Gastroesophageal sphincter (tissue), 4 donors: ENCODE data around the gene LIMK1. TPM values are rescaled to one million over a fixed set of nuclear protein-coding genes. Genes with fewer than 3 reads are reported as not detected.

Source experiments
- ATAC-seq: fragments of 150-250 bp; one replicate; pipeline ENCODE4 v1.9.1; 2016; ENCODE audit warnings: mild to moderate bottlenecking, moderate library complexity
- H3K27ac ChIP-seq, 4 donors: fragments of 200-600 bp; sonication (generic) in 3 of 4; 1 replicate in 3 of 4; 2 replicates in 1 of 4; pipeline ENCODE4 v1.5.1; 2016 to 2019
- H3K27me3 ChIP-seq: fragments of 200-600 bp; sonication (generic); one replicate; pipeline ENCODE4 v1.5.1; 2019
- H3K36me3 ChIP-seq, 2 donors: fragments of 200-600 bp; sonication (generic); one replicate each; pipeline ENCODE4 v1.5.1; 2019; ENCODE audit warnings: control low read depth in 1 of 2
- H3K4me1 ChIP-seq, 3 donors: fragments of 200-600 bp; sonication (generic); 1 replicate in 2 of 3; 2 replicates in 1 of 3; pipeline ENCODE4 v1.5.1; 2016 to 2019; ENCODE audit warnings: control low read depth in 2 of 3
- H3K4me3 ChIP-seq, 2 donors: fragments of 200-600 bp; sonication (generic); one replicate each; pipeline ENCODE4 v1.5.1; 2019; ENCODE audit warnings: mild to moderate bottlenecking in 1 of 2, moderate library complexity in 1 of 2
- H3K9me3 ChIP-seq, 3 donors: fragments of 200-600 bp; sonication (generic); one replicate each; pipeline ENCODE4 v1.5.1; 2017 to 2019; ENCODE audit warnings: control low read depth in 2 of 3
- CTCF ChIP-seq, 4 experiments: fragments of 200-600 bp in 2 of 4; fragments of 450-650 bp in 2 of 4; sonication (generic) in 1 of 4; IDR thresholded peaks; one replicate each; pipeline ENCODE4 v1.5.1; 2017 to 2019; ENCODE audit warnings: antibody characterized with exemption in 4 of 4, mild to moderate bottlenecking in 2 of 4, moderate library complexity in 2 of 4
- EP300 ChIP-seq: sonication (generic); formaldehyde crosslinking; IDR thresholded peaks from one replicate; pipeline ENCODE4 v1.6.1; 2017; ENCODE audit warnings: antibody characterized with exemption, mild to moderate bottlenecking
- POLR2A ChIP-seq, 2 donors: fragments of 450-650 bp; IDR thresholded peaks; one replicate each; pipeline ENCODE4 v1.6.1; 2017; ENCODE audit warnings: antibody characterized with exemption in 2 of 2, mild to moderate bottlenecking in 2 of 2, moderate library complexity in 1 of 2
- POLR2AphosphoS5 ChIP-seq: sonication (generic); formaldehyde crosslinking; IDR thresholded peaks from one replicate; pipeline ENCODE4 v1.6.1; 2017; ENCODE audit warnings: antibody characterized with exemption
- WGBS, 2 donors: methylation state at CpG; one replicate each; pipeline ENCODE4 v1.1.5; 2018; ENCODE audit warnings: low coverage in 1 of 2; 5-methylcytosine and 5-hydroxymethylcytosine counted together
- total RNA-seq, 4 donors: library from RNA; depleted of rRNA; stranded (reverse); fragments of >200 nt; gene quantifications; one replicate each; pipeline ENCODE4 v1.1.0, GENCODE V29; 2016

The LIMK1 gene
- total RNA-seq, 4 donors from 2014 or later = 7.2 to 20.6 (median 13.2) TPM

- peak overlapping the region in 3 of 4 donors; percentile 70 to 81 (median 71) for H3K27ac ChIP-seq
- H3K36me3 ChIP-seq = peaks cover 0 to 21% of the 10 kb centered on the region in 2 donors
- no peaks in the 10 kb centered on the region for H3K9me3 ChIP-seq
- peak overlapping the region in 1 of 2 donors; percentile 53 for H3K4me3 ChIP-seq
- peaks cover 0 to 34% (median 19%) of the 10 kb centered on the region in 3 donors for H3K4me1 ChIP-seq
- WGBS, 2 donors = no CpG with 5 or more reads among the region's 15 CpGs
- H3K27me3 ChIP-seq = no peaks in the 10 kb centered on the region
- ATAC-seq = peak; percentile 2
- TF ChIP-seq EP300 (no peak), POLR2AphosphoS5 (no peak), POLR2A (IDR thresholded peaks at IDR 0.05) (no peak)
These were observed 10.1 kb downstream of the LIMK1 start for GRCh38 chr7:74093671-74094223.

- Histone ChIP-seq H3K27me3 (no peaks in the 10 kb centered on the region), H3K27ac (peak overlapping the region in 3 of 4 donors; percentile 70 to 81 (median 71)), H3K4me1 (peaks cover 0 to 34% (median 19%) of the 10 kb centered on the region in 3 donors), H3K9me3 (no peaks in the 10 kb centered on the region), H3K36me3 (peaks cover 0 to 28% of the 10 kb centered on the region in 2 donors), H3K4me3 (peak overlapping the region; percentile 26 to 53)
- WGBS, 2 donors = 3 to 10% methylated on average over 6 of the region's 32 CpGs
- TF ChIP-seq CTCF (IDR thresholded peaks at IDR 0.05) (no peak), POLR2AphosphoS5 (no peak), POLR2A (IDR thresholded peaks at IDR 0.05) (no peak), EP300 (no peak)
- ATAC-seq = peak; percentile 74
These were observed 10.9 kb downstream of the LIMK1 start for GRCh38 chr7:74094224-74095101.

GRCh38 chr7:74095135-74095534 lies 11.5 kb downstream of the LIMK1 start:
- H3K27me3 ChIP-seq = no peaks in the 10 kb centered on the region
- peak overlapping the region in 1 of 2 donors; percentile 53 for H3K4me3 ChIP-seq
- H3K9me3 ChIP-seq = no peaks in the 10 kb centered on the region
- peak overlapping the region in 3 of 4 donors; percentile 70 to 81 (median 71) for H3K27ac ChIP-seq
- TF ChIP-seq CTCF (IDR thresholded peaks at IDR 0.05) (no peak), EP300 (no peak), POLR2A (IDR thresholded peaks at IDR 0.05) (no peak), POLR2AphosphoS5 (no peak)
- no peak for ATAC-seq
- peaks cover 0 to 35% of the 10 kb centered on the region in 2 donors for H3K36me3 ChIP-seq
- peaks cover 0 to 34% (median 19%) of the 10 kb centered on the region in 3 donors for H3K4me1 ChIP-seq
- 92 to 100% methylated on average over 1 to 2 of the region's 6 CpGs for WGBS, 2 donors

- Histone ChIP-seq H3K27ac (peak overlapping the region in 3 of 4 donors; percentile 38 to 69 (median 51)), H3K4me3 (no peak overlapping the region), H3K36me3 (peaks cover 0 to 61% of the 10 kb centered on the region in 2 donors), H3K27me3 (no peaks in the 10 kb centered on the region), H3K4me1 (peaks cover 0 to 23% (median 11%) of the 10 kb centered on the region in 3 donors), H3K9me3 (no peaks in the 10 kb centered on the region)
- ATAC-seq = peak; percentile 71
- 48 to 73% methylated on average over 3 to 6 of the region's 11 CpGs for WGBS, 2 donors
- TF ChIP-seq EP300 (no peak), CTCF (IDR thresholded peaks at IDR 0.05) (no peak), POLR2A (IDR thresholded peaks at IDR 0.05) (no peak), POLR2AphosphoS5 (no peak)
These were observed 14.5 kb downstream of the LIMK1 start for GRCh38 chr7:74097937-74098614.

GRCh38 chr7:74099031-74099430 lies 15.4 kb downstream of the LIMK1 start:
- peak overlapping the region in 3 of 4 donors; percentile 38 to 69 (median 43) for H3K27ac ChIP-seq
- TF ChIP-seq EP300 (no peak), CTCF (IDR thresholded peaks at IDR 0.05) (no peak), POLR2AphosphoS5 (no peak), POLR2A (IDR thresholded peaks at IDR 0.05) (no peak)
- no peaks in the 10 kb centered on the region for H3K9me3 ChIP-seq
- no peak overlapping the region for H3K4me3 ChIP-seq
- ATAC-seq = no peak
- WGBS, 2 donors = 98 to 100% methylated on average over 1 to 12 of the region's 17 CpGs
- H3K4me1 ChIP-seq = peaks cover 0 to 14% (median 1%) of the 10 kb centered on the region in 3 donors
- peaks cover 0 to 66% of the 10 kb centered on the region in 2 donors for H3K36me3 ChIP-seq
- no peaks in the 10 kb centered on the region for H3K27me3 ChIP-seq
